Stimulated activated CD8-positive, alpha-beta memory T cell treated with anti-CD3 and anti-CD28 coated beads, Interleukin-4, amount 100 ng/mL, for 1 hour (primary cell): Measurements from ENCODE around the gene TYW5.
A peak's percentile ranks its signal among the peaks of the same experiment; 100 is the strongest.
"Not testable (repeated sequence)": the region's sequence is repeated elsewhere in the genome, so short reads cannot be mapped to it uniquely, and the experiment has no call there.

Source experiments
- DNase-seq, 2 donors: peaks; one replicate each; pipeline ENCODE4 v3.0.0-alpha.2; 2020; ENCODE audit warnings: low read depth in 2 of 2, low spot score in 1 of 2

The TYW5 gene

DNA sequence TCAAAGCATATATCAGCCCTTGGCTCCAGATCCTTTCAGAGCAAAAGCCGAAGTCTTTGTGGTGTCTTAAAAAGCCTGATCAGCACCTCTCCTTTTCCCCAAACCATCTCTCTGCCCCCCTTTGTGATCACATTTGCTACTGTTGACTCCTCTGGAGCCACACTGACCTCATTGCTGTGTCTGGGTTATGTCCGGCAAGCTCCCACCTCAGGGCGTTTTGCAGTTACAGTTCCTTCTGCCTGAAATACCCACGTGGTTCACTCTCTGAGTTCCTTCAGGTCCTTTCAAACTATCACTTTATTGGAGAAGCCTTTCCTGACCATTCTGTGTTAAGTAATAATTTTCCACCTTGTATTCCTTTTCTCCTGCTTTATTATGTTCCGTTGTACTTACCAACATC lies 32.4 kb downstream of the TYW5 start:
- DNase-seq: no peak

DNA sequence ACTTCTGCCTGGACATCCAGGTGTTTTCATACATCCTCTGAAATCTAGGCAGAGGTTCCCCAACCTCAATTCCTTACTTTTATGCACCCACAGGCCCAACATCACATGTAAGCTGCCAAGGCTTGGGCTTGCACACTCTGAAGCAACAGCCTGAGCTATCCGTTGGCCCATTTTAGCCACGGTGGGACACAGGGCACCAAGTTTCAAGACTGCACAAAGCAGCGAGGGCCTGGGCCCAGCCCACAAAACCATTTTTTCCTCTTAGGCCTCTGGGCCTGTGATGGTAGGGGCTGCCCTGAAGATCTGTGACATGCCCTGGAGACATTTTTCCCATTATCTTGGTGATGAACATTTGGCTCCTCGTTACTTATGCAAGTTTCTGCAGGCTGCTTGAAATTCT lies 38.3 kb downstream of the TYW5 start:
- DNase-seq: no peak

DNA sequence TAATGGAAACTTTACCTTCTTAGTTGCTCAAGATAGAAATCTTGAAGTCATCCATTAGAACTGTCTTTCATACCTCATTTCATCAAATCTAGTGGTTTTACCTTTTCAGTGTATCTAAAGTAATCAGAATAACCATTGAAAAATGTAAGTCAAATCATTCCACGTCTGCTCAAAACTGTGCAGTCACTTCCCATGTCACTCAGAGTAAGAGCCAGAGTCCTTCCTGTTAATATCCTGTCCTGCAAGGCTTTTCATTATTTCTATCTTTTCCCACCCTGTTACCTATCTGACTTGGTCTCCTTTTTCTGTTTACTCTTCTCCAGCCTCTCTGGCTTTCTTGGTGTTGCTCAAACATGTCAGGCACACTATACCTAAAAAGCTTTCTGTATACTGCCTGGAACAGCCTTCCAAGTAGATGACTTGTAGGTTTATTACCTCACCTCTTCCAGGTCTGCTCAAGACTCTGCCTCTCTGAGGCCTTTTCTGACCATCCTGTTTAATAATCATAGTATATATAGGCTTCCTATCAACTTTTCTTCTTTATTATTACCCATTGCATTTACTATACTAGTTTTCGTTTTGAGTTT lies 40.8 kb downstream of the TYW5 start:
- no peak for DNase-seq

DNA sequence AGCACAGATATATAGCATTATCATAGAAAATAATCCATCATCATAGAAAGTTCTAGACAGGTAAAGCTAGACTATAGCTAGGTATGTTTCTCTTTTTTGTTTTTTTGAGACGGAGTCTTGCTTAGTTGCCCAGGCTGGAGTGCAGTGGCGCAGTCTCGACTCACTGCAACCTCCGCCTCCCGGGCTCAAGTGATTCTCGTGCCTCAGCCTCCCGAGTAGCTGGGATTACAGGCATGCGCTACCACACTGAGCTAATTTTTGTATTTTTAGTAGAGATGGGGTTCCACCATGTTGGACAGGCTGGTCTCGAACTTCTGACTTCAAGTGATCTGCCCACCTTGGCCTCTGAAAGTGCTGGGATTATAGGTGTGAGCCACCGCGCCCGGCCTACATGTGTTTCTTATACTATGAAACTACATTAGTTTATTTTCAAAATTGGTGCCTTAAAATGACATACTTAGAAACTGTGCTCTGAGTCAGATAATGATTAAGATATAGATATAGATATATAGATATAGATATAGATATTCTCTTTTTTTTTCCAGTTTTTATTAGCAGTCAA lies 42.7 kb downstream of the TYW5 start:
- DNase-seq: not testable (repeated sequence)

DNA sequence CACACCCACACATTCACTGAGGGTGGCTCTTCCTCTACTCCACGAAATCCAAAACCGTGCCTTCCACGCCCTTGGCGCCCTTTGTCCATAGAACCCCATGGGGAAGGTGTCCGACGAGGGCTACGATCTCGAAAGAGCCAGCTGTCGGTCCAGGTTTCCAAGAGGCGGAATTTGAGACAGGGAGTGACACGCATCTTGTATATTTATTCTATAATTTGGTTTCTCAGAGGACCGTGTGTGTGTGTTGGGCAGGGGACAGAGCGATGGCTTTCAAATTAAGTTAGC lies 43.5 kb downstream of the TYW5 start:
- DNase-seq: no peak

DNA sequence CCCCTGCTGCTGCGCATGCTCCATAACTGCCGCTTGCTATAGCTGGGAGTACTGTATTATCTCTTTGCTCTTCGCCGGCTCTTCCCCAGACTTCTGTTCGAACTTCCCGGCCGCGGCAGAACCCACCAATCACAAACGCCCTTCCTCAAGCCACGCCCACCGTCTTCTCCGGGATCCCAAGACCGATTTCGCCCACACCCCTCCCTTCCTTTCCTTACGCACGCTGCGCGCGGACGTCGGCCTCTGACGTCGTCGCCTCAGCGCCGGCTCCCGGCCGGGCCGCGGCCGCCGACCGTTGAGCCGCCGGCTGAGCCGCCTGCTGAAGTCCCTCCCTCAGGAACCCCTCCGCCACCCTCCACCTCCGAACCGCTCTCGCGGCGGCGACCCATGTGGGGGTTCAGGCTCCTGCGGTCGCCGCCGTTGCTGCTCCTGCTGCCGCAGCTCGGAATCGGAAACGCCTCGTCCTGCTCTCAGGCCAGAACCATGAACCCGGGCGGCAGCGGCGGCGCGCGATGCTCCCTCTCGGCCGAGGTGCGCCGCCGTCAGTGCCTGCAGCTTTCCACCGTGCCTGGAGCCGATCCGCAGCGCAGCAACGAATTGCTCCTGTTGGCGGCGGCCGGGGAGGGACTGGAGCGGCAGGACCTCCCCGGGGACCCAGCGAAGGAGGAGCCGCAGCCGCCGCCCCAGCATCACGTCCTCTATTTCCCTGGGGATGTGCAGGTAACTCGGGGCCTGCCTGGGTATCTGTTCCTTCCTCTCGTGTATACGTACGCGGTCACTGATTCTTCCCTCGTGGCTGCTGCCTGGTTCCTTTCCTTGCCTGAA lies 44.0 kb downstream of the TYW5 start, which contains the start of gene C2orf69:
Gene C2orf69 (plus strand): TSS at position 242 of the 825 bp plus-strand sequence. CDS start 146 bp downstream, at position 388.
- DNase-seq: peak; percentile 77 to 80

DNA sequence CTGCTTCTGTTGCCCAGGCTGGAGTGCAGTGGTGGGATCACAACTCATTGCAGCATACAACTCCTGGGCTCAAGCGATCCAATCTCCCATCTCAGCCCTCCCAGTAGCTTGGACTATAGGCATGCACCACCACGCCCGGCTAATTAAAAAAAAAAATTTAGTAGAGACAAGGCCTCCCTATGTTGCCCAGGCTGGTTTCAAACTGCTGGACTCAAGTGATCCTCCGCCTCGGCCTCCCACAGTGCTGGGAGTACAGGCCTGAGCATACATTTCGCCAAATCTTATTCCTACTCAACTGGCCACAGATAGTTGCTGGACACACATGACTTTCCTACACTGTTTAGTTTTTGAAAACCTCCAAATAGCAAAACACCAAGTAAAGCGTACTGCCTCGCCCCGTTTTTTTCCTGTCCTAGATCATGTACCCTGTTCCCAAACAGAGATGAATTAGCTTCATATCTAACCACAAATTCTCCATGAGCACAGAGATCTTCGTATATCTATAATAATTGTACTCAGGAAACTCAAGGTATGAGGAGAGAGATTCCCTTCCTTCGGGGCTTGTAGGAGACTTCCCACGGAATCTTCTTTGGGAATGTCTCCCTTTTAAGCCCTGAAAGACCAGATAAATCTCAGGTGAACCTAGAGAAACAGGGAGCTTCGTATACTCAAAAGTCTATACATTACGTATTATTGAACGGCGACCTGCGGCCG lies 44.8 kb downstream of the TYW5 start:
- DNase-seq: no peak

DNA sequence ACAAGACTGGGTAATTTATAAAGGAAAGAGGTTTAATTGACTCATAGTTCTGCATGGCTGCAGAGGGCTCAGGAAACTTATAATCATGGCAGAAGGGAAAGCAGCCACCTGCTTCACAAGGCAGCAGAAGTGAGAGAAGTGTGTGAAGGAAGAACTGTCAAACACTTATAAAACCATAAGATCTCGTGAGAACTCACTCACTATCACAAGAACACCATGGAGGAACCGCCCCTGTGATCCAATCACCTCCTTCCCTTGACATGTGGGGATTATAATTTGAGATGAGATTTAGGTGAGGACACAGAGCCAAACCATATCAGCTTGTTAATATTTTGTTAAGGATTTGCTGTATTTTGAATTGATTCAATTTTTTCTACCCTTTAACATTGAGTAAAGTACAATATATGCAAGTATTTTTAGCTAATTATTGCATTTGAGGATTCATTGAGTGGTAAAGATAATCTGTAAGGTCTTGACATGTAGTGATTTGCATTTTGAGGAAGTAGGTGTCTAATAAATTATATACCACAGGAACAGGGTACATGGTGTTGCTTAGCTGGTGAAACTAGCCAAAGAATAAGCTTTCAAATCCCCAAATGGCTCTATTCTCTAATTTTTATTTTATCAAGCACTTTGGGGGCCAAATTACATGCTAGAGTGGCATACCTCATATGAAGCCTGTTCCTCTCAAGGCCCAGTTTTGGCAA lies 48.1 kb downstream of the TYW5 start:
- no peak for DNase-seq

DNA sequence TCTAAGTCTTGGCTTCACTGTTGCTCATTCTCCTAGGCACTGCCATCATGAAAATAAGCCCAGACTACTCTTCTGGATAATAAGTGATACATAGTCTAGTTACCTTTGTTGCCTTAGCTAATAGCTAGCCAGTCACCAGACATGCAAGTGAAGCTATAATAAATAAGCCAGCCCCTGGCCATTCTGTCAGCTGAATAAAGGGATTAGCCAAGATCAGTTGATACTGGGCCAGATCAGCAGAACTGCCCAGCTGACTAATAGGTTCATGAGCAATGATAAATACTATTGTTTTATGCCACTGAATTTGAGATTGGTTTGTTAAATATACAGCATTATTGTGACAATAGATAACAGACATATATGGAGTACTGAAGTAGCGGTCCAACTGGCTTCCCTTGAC lies 52.2 kb downstream of the TYW5 start:
- no peak for DNase-seq

DNA sequence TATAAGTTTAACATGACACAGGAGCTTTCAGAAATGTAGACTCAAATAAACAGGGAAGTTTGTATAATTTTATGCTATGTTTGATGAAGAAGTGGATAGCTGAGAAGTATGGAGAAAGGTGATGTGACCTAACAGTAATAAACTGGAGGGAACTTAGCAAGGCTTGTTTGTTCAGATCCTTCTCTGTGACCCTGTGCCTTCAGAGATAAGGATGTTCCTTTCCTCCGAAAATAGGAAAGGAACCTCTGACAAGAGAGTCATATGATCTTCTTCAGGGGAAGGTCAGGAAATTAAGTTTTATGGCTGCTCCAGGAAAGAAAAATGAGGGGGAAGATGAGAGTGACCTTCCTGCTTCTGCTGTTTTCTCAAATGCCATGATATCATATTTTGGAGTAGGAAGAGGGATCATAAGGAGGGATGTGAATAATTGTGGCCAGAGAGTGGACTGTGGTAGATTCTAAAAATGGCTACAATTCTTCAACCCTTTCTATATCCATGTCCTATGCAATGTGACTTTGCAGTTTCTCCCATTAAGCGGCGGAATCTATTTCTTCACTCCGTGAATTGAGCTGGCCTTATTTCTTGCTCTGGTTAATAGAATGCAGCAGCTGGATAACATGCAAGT lies 52.7 kb downstream of the TYW5 start:
- no peak for DNase-seq

DNA sequence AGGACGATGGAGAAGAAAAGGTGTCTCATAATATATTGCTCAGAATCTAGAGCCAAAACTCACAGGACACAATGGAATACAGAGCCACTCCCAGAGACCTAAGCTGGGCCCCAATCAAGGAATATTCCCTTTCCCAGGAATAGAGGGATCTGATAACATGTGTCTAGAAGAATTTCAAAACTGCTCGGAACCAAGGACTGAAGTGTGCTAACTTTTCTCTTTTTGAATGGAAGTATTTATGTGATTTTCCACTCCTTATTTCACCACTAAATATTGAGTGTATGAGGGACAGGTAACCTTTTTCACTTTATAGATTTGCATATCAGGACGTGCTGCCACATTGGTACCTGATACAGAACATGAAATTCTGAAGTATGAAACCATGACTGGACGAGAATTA lies 53.3 kb downstream of the TYW5 start:
- DNase-seq: no peak

DNA sequence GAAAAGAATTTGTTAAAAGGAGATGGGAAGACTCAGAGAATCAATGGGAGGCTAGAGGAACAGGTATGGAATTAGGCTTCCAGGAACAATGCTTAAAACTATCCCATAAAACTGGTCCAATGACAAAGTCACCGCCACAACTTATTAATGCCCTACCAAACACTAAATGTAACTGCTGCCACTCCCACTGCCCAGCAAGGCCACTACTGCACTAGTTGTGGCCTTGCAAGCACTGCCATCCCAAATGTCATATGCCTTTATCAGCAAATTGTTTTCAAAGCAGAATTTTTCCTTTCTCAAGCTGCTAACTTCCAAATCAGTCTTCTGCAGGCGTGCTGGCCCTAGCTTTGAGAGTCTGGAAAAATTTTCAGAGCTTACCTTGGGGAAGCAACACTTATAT lies 58.7 kb downstream of the TYW5 start:
- no peak for DNase-seq

DNA sequence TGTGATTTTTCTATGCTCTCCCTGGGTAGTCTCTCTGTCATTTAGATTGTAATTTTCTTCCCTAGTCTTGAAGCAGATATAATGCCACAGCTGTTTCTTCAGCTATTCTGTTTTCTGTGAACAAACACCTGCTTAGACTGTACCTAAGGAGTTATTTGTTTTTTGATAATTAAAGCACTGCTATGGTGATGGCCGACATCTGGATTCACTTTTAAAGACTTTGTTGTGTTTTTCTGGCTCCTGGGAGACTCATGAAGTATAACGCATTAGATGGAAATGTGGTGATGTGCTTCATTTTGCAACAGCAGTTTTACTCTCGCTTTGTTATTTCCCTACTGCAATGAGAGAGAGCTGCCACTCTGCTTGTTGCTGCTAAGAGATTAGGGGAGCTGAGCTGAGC lies 59.9 kb downstream of the TYW5 start:
- DNase-seq: no peak

DNA sequence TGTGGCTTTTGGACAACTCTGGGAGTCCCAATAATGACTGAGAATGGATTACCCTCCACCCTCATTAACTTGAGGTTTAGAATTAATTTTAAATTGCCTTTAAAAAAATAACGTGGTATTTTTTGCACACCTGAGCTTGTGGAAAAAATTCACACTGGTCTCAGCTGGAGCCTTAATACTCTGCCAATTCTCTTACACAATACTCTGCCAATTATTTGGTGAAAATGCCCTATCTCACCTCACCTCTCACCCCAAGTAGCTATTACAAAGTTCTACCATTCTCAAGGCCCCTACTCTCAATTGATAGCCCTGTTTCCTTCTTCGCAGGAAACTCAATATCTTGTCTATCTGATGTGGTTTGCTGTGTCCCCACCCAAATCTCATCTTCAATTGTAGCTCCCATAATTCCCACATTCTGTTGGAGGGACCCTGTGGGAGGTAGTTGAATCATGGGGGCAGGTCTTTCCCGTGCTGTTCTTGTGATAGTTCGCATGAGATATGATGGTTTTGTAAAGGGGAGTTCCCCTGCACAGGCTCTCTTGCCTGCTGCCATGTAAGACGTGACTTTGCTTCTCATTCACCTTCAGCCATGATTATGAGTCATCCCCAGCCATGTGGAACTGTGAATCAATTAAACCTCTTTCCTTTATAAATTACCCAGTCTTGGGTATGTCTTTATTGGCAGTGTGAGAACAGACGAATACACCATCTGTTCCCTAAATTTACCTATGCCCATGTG lies 71.6 kb downstream of the TYW5 start:
- no peak for DNase-seq

DNA sequence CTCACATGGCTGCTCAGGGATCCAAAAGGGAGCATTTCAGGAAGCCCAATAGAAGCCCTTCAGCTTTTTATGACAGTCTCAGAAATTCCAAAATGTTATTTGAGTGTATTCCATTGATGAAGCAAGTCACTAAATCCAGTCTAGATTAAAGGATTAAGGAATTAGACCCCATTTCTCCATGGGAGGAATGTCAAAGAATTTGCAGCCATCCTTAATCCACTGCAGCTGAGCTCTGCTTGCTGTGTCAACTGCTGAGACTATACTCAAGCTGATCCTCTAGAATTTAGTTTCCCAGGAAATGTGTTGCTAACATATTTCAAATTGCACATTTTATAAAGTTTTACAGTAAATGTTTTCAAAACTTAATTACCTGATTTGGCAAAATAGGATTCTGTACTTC lies 72.6 kb downstream of the TYW5 start:
- no peak for DNase-seq
